Right forelimb (tissue), 1 donor: ENCODE measurements around the gene SORCS2.

Experiments used
- DNase-seq: peaks from one replicate; pipeline ENCODE4 v3.0.0-alpha.2; 2018

Gene SORCS2

GRCh38 chr4:7680731-7681130 lies 488.4 kb downstream of the SORCS2 start:
- DNase-seq: no peak

- no peak for DNase-seq
Observed at GRCh38 chr4:7683126-7683703, 490.9 kb downstream of the SORCS2 start.

- DNase-seq: no peak
Observed at GRCh38 chr4:7684294-7684693, 492.0 kb downstream of the SORCS2 start.

- DNase-seq: no peak
Observed at GRCh38 chr4:7686070-7686870, 493.9 kb downstream of the SORCS2 start.

- DNase-seq: no peak
Observed at GRCh38 chr4:7687006-7687405, 494.7 kb downstream of the SORCS2 start.

GRCh38 chr4:7687796-7688195 lies 495.5 kb downstream of the SORCS2 start:
- DNase-seq: no peak

- no peak for DNase-seq
Observed at GRCh38 chr4:7689773-7690693, 497.7 kb downstream of the SORCS2 start.

GRCh38 chr4:7691061-7691460 lies 498.7 kb downstream of the SORCS2 start:
- no peak for DNase-seq

GRCh38 chr4:7691982-7692381 lies 499.6 kb downstream of the SORCS2 start:
- DNase-seq: peak; percentile 81

GRCh38 chr4:7692451-7693236 lies 500.3 kb downstream of the SORCS2 start:
- DNase-seq: no peak

- DNase-seq: no peak
Observed at GRCh38 chr4:7693237-7693608, 500.9 kb downstream of the SORCS2 start.

GRCh38 chr4:7693711-7694110 lies 501.4 kb downstream of the SORCS2 start:
- no peak for DNase-seq

GRCh38 chr4:7694324-7694723 lies 502.0 kb downstream of the SORCS2 start:
- no peak for DNase-seq

GRCh38 chr4:7697343-7697742 lies 505.0 kb downstream of the SORCS2 start:
- peak; percentile 71 for DNase-seq

- DNase-seq: no peak
Observed at GRCh38 chr4:7697821-7698220, 505.5 kb downstream of the SORCS2 start.

- no peak for DNase-seq
Observed at GRCh38 chr4:7698584-7698983, 506.2 kb downstream of the SORCS2 start.

GRCh38 chr4:7699031-7699430 lies 506.7 kb downstream of the SORCS2 start:
- peak; percentile 72 for DNase-seq

- DNase-seq: no peak
Observed at GRCh38 chr4:7699825-7700224, 507.5 kb downstream of the SORCS2 start.

GRCh38 chr4:7700665-7701064 lies 508.3 kb downstream of the SORCS2 start:
- DNase-seq: no peak

- DNase-seq: no peak
Observed at GRCh38 chr4:7701866-7702649, 509.7 kb downstream of the SORCS2 start.

- no peak for DNase-seq
Observed at GRCh38 chr4:7703688-7704087, 511.4 kb downstream of the SORCS2 start.

- no peak for DNase-seq
Observed at GRCh38 chr4:7704091-7704490, 511.8 kb downstream of the SORCS2 start.
